HepG2 (cell line): Measurements from ENCODE around the gene UBE3B. TPM values are rescaled to one million over a fixed set of nuclear protein-coding genes. Genes with fewer than 3 reads are reported as not detected.
A peak's percentile ranks its signal among the peaks of the same experiment; 100 is the strongest.

Experiments used
- AHR ChIP-seq: IDR thresholded peaks from 2 replicates; pipeline ENCODE4 v1.6.1; 2018; ENCODE audit warnings: missing genetic modification reagents, missing compliant biosample characterization
- ATF7-NPFF ChIP-seq: sonication (generic); formaldehyde crosslinking; IDR thresholded peaks from 2 replicates; pipeline ENCODE4 v1.8.1; 2023; ENCODE audit warnings: mild to moderate bottlenecking, low read depth, missing genetic modification reagents, moderate library complexity
- CENPT ChIP-seq: sonication (generic); formaldehyde crosslinking; IDR thresholded peaks from 2 replicates; pipeline ENCODE4 v1.8.0; 2022; ENCODE audit warnings: low read depth, mild to moderate bottlenecking, moderate library complexity, missing genetic modification reagents
- DZIP1 ChIP-seq: sonication (generic); formaldehyde crosslinking; IDR thresholded peaks from 2 replicates; pipeline ENCODE4 v1.5.0; 2020; ENCODE audit warnings: mild to moderate bottlenecking, missing genetic modification reagents
- HDAC2 ChIP-seq: sonication (generic); formaldehyde crosslinking; IDR thresholded peaks from 2 replicates; pipeline ENCODE4 v1.4.0; 2020; ENCODE audit warnings: missing genetic modification reagents
- HMGXB3 ChIP-seq: sonication (generic); formaldehyde crosslinking; IDR thresholded peaks from 2 replicates; pipeline ENCODE4 v1.4.0; 2020; ENCODE audit warnings: missing genetic modification reagents, borderline replicate concordance
- MZF1 ChIP-seq: sonication (generic); formaldehyde crosslinking; IDR thresholded peaks from 2 replicates; pipeline ENCODE4 v1.8.1; 2023; ENCODE audit warnings: mild to moderate bottlenecking, missing genetic modification reagents, borderline replicate concordance
- NCOA5 ChIP-seq: sonication (generic); formaldehyde crosslinking; IDR thresholded peaks from 2 replicates; pipeline ENCODE4 v1.4.0; 2020; ENCODE audit warnings: missing genetic modification reagents
- REL ChIP-seq: sonication (generic); formaldehyde crosslinking; conservative IDR thresholded peaks from 2 replicates; pipeline ENCODE4 v1.8.0; 2022; ENCODE audit warnings: mild to moderate bottlenecking, missing genetic modification reagents, moderate library complexity
- SMC3 ChIP-seq: IDR thresholded peaks from 2 replicates; pipeline ENCODE4 v1.6.1; 2011; ENCODE audit warnings: low read length, improper control_type of control experiment
- SOX6 ChIP-seq, 2 experiments: fragments of 450-650 bp in 1 of 2; sonication (generic) in 1 of 2; formaldehyde crosslinking in 1 of 2; IDR thresholded peaks; 2 replicates each; pipeline versions ENCODE4 v1.4.0 to v1.6.1; 2017 to 2020; ENCODE audit warnings: antibody characterized with exemption in 1 of 2, mild to moderate bottlenecking in 1 of 2, missing genetic modification reagents in 1 of 2
- ZBTB26 ChIP-seq: IDR thresholded peaks from 2 replicates; pipeline ENCODE4 v1.6.1; 2016; ENCODE audit warnings: missing compliant biosample characterization, missing genetic modification reagents, borderline replicate concordance
- ZFP37 ChIP-seq: sonication (generic); formaldehyde crosslinking; IDR thresholded peaks from 2 replicates; pipeline ENCODE4 v1.4.0; 2020; ENCODE audit warnings: missing genetic modification reagents, borderline replicate concordance
- ZNF282 ChIP-seq: fragments of 450-650 bp; IDR thresholded peaks from 2 replicates; pipeline ENCODE4 v1.6.1; 2018; ENCODE audit not compliant: partially characterized antibody
- ZNF850 ChIP-seq: sonication (generic); formaldehyde crosslinking; conservative IDR thresholded peaks from 2 replicates; pipeline ENCODE4 v1.9.0; 2021; ENCODE audit warnings: mild to moderate bottlenecking, missing genetic modification reagents
- polyA plus RNA-seq, 8 experiments: library from polyadenylated mRNA; depleted of rRNA in 3 of 8; stranded (reverse) in 7 of 8; unstranded in 1 of 8; fragments of >200 nt; fragmentation: Illumina TruSeq in 4 of 8; extraction: Trizol in 4 of 8; gene quantifications; 2 replicates each; pipeline versions ENCODE4 v1.2.1 to v1.2.3, GENCODE V29; 2011 to 2016; ENCODE audit warnings: low read depth in 4 of 8, missing spikeins in 1 of 8, mixed read lengths in 1 of 8; ENCODE audit not compliant: insufficient read depth in 1 of 8
- total RNA-seq, 5 experiments: library from RNA; depleted of rRNA; stranded (reverse); fragments of >200 nt; fragmentation: Illumina TruSeq; extraction: Trizol; gene quantifications; 2 replicates each; pipeline ENCODE4 v1.2.3, GENCODE V29; 2016; ENCODE audit warnings: low read depth in 1 of 5
- TF ChIP-seq, protein P1 (sequence below): sonication (generic); formaldehyde crosslinking; IDR thresholded peaks from 2 replicates; pipeline ENCODE4 v1.9.0; 2021; ENCODE audit warnings: missing genetic modification reagents, mild to moderate bottlenecking, borderline replicate concordance
- TF ChIP-seq, protein P2 (sequence below): sonication (generic); formaldehyde crosslinking; conservative IDR thresholded peaks from 2 replicates; pipeline ENCODE4 v1.8.1; 2023; ENCODE audit warnings: missing genetic modification reagents

Gene UBE3B
- total and polyA plus RNA-seq, 2 of the 13 experiments (the other 11 are each of a cell fraction or from before 2014, with no cell fraction given) = 22.7 to 25.3 TPM

DNA sequence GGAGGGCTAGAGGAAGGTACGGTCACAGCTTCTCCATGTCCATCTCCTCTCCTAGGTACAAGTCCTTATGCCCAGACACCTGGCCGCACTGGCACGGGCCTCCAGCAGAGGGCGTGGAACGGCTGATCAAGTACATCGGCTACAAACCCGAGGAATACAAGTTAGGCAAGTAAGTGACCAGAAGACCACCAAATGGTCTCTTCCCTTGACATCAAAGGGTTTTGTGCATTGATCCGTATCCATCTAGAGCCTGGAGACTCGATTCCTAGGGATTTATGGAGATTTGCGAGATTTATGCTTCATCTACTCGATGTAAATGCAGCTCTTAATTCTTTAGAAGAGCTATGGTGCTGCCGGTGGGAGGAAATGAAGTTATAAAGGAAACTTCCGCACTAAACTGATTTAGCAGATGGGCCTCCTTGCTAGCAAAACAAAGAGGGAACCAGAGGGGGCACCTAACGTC lies 44.6 kb upstream of the UBE3B start (continued):
- no peak for TF ChIP-seq SOX6 (IDR thresholded peaks at IDR 0.05)
- TF ChIP-seq SOX6 (CRISPR knock-in tag; IDR thresholded peaks at IDR 0.05) = 0 out of 2 replicates have a peak, but pooled peaks have one; percentile 19
- TF ChIP-seq DZIP1 (CRISPR knock-in tag) = no peak
- TF ChIP-seq MZF1 (CRISPR knock-in tag) = no peak
- no peak for TF ChIP-seq HDAC2 (CRISPR knock-in tag)
- TF ChIP-seq, protein P1, sequence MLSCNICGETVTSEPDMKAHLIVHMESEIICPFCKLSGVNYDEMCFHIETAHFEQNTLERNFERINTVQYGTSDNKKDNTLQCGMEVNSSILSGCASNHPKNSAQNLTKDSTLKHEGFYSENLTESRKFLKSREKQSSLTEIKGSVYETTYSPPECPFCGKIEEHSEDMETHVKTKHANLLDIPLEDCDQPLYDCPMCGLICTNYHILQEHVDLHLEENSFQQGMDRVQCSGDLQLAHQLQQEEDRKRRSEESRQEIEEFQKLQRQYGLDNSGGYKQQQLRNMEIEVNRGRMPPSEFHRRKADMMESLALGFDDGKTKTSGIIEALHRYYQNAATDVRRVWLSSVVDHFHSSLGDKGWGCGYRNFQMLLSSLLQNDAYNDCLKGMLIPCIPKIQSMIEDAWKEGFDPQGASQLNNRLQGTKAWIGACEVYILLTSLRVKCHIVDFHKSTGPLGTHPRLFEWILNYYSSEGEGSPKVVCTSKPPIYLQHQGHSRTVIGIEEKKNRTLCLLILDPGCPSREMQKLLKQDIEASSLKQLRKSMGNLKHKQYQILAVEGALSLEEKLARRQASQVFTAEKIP (CRISPR knock-in tag) = no peak
- no peak for TF ChIP-seq NCOA5 (CRISPR knock-in tag)
- no peak for TF ChIP-seq HMGXB3 (CRISPR knock-in tag)
- TF ChIP-seq ZFP37 (CRISPR knock-in tag) = no peak
- TF ChIP-seq AHR (CRISPR knock-in tag) = no peak
- TF ChIP-seq ATF7-NPFF (CRISPR knock-in tag) = no peak
- TF ChIP-seq SMC3 = peak; percentile 56
- TF ChIP-seq CENPT (CRISPR knock-in tag) = no peak
- TF ChIP-seq ZBTB26 (CRISPR knock-in tag) = peak; percentile 29; the same call in 1 of the 2 replicates
- no peak for TF ChIP-seq ZNF850
- no peak for TF ChIP-seq REL (CRISPR knock-in tag)
- no peak for TF ChIP-seq ZNF282
- TF ChIP-seq, protein P2, sequence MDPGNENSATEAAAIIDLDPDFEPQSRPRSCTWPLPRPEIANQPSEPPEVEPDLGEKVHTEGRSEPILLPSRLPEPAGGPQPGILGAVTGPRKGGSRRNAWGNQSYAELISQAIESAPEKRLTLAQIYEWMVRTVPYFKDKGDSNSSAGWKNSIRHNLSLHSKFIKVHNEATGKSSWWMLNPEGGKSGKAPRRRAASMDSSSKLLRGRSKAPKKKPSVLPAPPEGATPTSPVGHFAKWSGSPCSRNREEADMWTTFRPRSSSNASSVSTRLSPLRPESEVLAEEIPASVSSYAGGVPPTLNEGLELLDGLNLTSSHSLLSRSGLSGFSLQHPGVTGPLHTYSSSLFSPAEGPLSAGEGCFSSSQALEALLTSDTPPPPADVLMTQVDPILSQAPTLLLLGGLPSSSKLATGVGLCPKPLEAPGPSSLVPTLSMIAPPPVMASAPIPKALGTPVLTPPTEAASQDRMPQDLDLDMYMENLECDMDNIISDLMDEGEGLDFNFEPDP (CRISPR knock-in tag) = no peak
